Thymus (tissue), 11 donors: ENCODE data around the gene KCNJ16. TPM values are rescaled to one million over a fixed set of nuclear protein-coding genes. Genes with fewer than 3 reads are reported as not detected.

ENCODE experiments used
- DNase-seq, 9 donors: peaks; one replicate each; pipeline ENCODE4 v3.0.0-alpha.2; 2013; ENCODE audit warnings: low spot score in 9 of 9, low read depth in 6 of 9, missing footprints in 1 of 9
- H3K27ac ChIP-seq, 2 donors: one replicate each; pipeline ENCODE4 v1.5.1; 2013; ENCODE audit warnings: control low read depth in 1 of 2, low read depth in 1 of 2, low read length in 1 of 2, mild to moderate bottlenecking in 1 of 2, moderate library complexity in 1 of 2
- H3K27me3 ChIP-seq, 2 donors: one replicate each; pipeline ENCODE4 v1.5.1; 2013; ENCODE audit warnings: low read length in 1 of 2; ENCODE audit not compliant: control insufficient read depth in 2 of 2, insufficient read depth in 1 of 2
- H3K36me3 ChIP-seq, 2 donors: one replicate each; pipeline ENCODE4 v1.5.1; 2013; ENCODE audit warnings: low read length in 1 of 2, mild to moderate bottlenecking in 1 of 2, moderate library complexity in 1 of 2; ENCODE audit not compliant: control insufficient read depth in 2 of 2, insufficient read depth in 2 of 2
- H3K4me1 ChIP-seq, 2 donors: one replicate each; pipeline ENCODE4 v1.5.1; 2013; ENCODE audit warnings: low read length in 2 of 2; ENCODE audit not compliant: control insufficient read depth in 2 of 2, insufficient read depth in 2 of 2
- H3K4me3 ChIP-seq, 2 donors: one replicate each; pipeline ENCODE4 v1.5.1; 2013; ENCODE audit warnings: low read length in 2 of 2, control low read depth in 1 of 2, mild to moderate bottlenecking in 1 of 2
- H3K9me3 ChIP-seq, 2 donors: one replicate each; pipeline ENCODE4 v1.5.1; 2013; ENCODE audit warnings: low read length in 1 of 2, mild to moderate bottlenecking in 1 of 2; ENCODE audit not compliant: control insufficient read depth in 2 of 2, insufficient read depth in 1 of 2
- WGBS: extraction: QIAGEN DNeasy Blood & Tissue Kit; methylation state at CpG from one replicate; pipeline ENCODE4 v1.1.7; 2013; 5-methylcytosine and 5-hydroxymethylcytosine counted together
- polyA plus RNA-seq: library from polyadenylated mRNA; stranded (reverse); fragments of 200-250 nt; gene quantifications from one replicate; pipeline ENCODE4 v1.2.3, GENCODE V29; 2013
- total RNA-seq: library from RNA; stranded (reverse); fragments of 120-200 nt; gene quantifications from one replicate; pipeline ENCODE4 v1.2.4, GENCODE V29; 2013
- donor health status: healthy.

The KCNJ16 gene
- total and polyA plus RNA-seq, 2 donors, result 0.05 to 3.9 TPM

DNA sequence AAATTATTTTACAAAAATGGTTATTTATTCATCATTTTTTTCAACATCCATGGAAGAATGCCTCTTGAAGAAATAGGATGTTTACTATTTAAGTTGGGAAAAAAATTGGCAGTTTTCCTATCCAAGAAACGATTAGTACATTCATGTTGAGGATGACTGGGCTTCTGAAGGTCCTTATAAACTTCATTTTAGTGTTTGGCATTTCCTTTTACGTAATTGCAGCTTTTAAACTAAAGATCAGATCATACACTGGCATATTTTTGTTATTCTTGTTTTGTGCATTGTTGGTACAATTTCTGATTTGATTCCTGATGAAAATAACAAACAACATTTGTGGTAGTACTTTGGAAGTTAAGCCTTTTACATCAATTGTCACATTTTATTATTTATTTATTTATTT lies 11.5 kb downstream of the KCNJ16 start:
- Histone ChIP-seq H3K9me3 (no peaks in the 10 kb centered on the region), H3K27me3 (no peaks in the 10 kb centered on the region), H3K4me3 (no peak overlapping the region), H3K27ac (no peak overlapping the region), H3K4me1 (no peaks in the 10 kb centered on the region), H3K36me3 (no peaks in the 10 kb centered on the region)
- DNase-seq, result no peak
- 87% methylated on average over 2 of the region's 2 CpGs for WGBS

DNA sequence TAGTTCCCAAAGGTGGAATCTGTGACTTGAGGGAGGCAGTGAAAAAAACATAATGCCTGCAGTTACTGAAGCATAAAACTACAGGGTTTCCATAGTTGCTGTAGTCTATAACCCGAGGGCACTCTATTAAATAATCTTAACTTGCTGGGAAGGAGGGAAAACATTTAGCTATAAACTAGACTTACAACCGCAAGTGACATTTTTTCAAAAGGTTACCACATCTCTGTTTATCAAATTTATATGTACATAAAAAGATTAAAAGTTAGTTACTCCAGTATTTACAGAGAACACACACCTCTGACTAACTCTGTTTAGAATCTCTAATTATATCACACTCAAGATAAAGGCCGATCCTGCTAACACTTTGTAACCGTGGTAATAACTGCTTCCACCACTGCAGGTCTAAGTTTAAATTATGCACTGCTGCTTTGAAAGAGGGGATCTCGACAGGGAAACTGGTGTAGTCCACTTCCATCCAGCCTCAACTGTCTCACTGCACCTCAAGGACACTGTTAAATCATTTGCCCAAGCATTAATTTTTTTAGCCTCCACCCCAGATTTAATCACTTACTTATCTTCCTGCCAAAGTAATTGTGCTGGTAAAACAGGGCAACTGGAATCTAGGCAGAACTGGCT lies 14.6 kb downstream of the KCNJ16 start:
- DNase-seq, result no peak

DNA sequence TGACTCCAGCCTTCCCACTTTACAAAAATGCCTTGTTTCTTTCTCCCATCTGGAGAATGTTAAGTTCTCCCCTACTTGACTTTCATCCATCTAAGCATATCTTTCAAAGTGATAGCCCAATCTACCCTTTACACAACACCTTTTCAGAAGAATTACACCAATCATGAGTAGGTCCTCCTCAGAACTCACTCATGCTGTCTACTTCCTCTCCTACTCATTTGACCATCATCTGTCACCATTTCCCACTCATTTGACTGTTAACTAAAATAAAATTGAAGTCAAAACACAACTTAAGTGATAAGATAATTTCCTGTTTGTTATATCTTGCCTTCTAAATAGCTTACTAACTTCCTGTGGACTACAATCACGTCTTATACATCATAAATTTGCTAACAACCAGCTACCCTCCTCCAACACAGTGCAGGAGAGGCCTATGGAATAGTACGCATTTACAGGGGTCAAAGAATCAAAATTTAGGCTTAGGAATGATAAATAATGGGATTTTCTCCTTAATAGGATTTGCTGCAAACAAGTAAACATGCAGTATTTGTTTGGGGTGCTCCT lies 16.1 kb downstream of the KCNJ16 start:
- no peak for DNase-seq
- 84% methylated on average over 2 of the region's 2 CpGs for WGBS
- Histone ChIP-seq H3K36me3 (no peaks in the 10 kb centered on the region), H3K27me3 (no peaks in the 10 kb centered on the region), H3K4me3 (no peak overlapping the region), H3K27ac (no peak overlapping the region), H3K9me3 (no peaks in the 10 kb centered on the region), H3K4me1 (no peaks in the 10 kb centered on the region)

More for the DNA sequence above, 14.6 kb downstream of the KCNJ16 start:
- WGBS, result 81% methylated on average over 5 of the region's 5 CpGs
- no peaks in the 10 kb centered on the region for H3K9me3 ChIP-seq
- no peaks in the 10 kb centered on the region for H3K36me3 ChIP-seq
- no peaks in the 10 kb centered on the region for H3K27me3 ChIP-seq
- H3K27ac ChIP-seq, result no peak overlapping the region
- no peak overlapping the region for H3K4me3 ChIP-seq
- H3K4me1 ChIP-seq, result no peaks in the 10 kb centered on the region

DNA sequence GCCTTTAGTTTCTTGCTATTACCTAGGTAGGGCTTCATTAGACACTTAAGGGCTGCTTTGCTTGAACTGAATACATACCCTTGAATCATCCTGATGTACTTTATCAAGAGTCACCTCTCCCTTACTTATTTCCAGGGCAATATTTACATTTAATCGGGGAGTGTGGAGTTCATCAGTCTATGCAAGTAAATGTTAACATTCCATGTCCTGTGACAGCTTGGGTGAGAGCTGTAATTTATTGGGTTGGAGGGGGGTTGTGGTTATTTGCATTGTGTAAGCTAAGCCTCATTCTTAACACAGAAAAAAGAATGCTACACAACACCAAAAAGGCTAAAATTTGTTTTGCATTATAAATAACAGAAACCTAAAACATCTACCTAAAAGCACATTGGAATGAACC lies 16.7 kb downstream of the KCNJ16 start:
- Histone ChIP-seq H3K4me3 (no peak overlapping the region), H3K36me3 (no peaks in the 10 kb centered on the region), H3K9me3 (no peaks in the 10 kb centered on the region), H3K4me1 (no peaks in the 10 kb centered on the region), H3K27me3 (no peaks in the 10 kb centered on the region), H3K27ac (no peak overlapping the region)
- WGBS, result 26% methylated on average over 1 of the region's 1 CpG
- no peak for DNase-seq

DNA sequence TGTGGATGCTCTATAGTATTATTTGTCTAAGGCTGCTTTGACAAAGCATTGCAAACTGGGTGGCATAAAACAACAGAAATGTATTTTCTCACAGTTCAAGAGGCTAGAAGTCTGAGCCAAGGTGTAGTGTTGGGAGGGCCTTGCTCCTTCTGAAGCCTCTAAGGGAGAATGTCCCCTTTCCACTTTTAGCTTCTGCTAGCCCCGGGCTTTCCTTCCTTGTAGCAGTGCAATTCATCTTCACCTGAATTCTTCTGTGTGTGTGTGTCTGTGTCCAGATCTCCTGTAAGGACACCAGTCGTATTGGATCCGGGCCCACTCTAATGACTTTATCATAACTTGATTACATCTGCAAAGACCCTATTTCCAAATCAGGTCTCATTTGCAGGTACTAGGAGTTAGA lies 18.1 kb downstream of the KCNJ16 start:
- H3K9me3 ChIP-seq, result no peaks in the 10 kb centered on the region
- no peaks in the 10 kb centered on the region for H3K27me3 ChIP-seq
- H3K4me1 ChIP-seq, result no peaks in the 10 kb centered on the region
- H3K27ac ChIP-seq, result no peak overlapping the region
- no peaks in the 10 kb centered on the region for H3K36me3 ChIP-seq
- H3K4me3 ChIP-seq, result no peak overlapping the region
- DNase-seq, result no peak
- WGBS, result 99% methylated on average over 3 of the region's 3 CpGs

DNA sequence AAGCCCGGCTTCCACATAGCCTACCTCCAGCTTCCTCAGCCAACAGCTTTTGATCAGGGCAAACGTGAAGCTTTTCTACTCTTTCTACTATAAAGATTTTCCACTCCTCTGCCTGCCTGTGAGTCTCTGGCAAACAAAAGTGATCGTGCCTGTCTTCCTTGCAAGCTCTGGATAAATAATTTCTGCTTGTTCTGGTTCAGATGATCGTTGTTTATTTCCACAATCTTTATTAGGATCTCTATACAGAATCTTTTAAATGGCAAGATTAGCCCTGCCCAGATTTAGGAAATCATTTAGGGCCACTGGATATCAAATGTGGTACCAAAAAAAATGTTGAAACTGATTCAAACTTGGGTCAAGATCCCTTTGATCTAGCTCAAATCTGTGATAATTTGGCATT lies 20.4 kb downstream of the KCNJ16 start:
- Histone ChIP-seq H3K36me3 (no peaks in the 10 kb centered on the region), H3K27me3 (no peaks in the 10 kb centered on the region), H3K27ac (no peak overlapping the region), H3K4me3 (no peak overlapping the region), H3K9me3 (no peaks in the 10 kb centered on the region), H3K4me1 (no peaks in the 10 kb centered on the region)
- no peak for DNase-seq
- 90% methylated on average over 4 of the region's 4 CpGs for WGBS

DNA sequence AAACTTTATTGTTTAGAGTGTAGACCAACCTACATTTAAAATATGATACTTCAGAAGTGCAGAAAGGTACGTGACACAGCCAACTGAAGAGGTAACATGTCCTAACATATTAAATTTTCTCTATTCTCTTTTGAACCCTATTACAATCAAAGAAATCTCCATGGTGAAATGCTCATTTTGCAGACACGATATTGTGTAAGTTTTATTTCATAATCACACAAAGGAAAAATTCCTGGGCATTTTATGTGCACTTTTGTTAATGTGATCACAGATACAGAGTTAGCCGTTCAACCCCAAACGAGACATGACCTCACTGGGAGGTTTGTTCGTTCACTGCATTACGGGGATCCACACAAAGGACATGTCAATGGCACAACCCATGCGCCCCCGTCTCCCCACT lies 21.8 kb downstream of the KCNJ16 start:
- no peak overlapping the region for H3K27ac ChIP-seq
- DNase-seq, result no peak
- WGBS, result 76% methylated on average over 8 of the region's 8 CpGs
- H3K36me3 ChIP-seq, result no peaks in the 10 kb centered on the region
- H3K4me3 ChIP-seq, result no peak overlapping the region
- no peaks in the 10 kb centered on the region for H3K4me1 ChIP-seq
- H3K9me3 ChIP-seq, result no peaks in the 10 kb centered on the region
- H3K27me3 ChIP-seq, result no peaks in the 10 kb centered on the region

DNA sequence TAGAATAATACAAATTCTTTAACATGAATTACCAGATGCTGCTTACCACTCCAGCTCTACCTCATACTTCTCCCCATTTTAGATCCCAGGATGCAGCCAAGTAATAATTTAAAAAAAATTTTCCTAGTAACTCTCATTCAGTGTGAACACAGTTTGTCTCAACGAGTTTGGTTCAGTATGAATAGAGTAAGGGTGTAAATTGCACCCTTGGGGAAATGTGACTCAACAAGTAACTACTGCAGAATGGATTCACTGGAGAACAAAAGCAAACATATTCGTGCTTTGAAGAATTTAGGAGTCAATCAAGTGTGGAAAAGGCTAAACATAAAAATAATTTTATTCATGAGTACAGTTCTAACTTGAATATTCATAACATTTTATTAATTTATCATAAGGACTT lies 23.0 kb downstream of the KCNJ16 start:
- Histone ChIP-seq H3K9me3 (no peaks in the 10 kb centered on the region), H3K4me1 (no peaks in the 10 kb centered on the region), H3K4me3 (no peak overlapping the region), H3K27me3 (no peaks in the 10 kb centered on the region), H3K36me3 (no peaks in the 10 kb centered on the region), H3K27ac (no peak overlapping the region)
- no peak for DNase-seq
- WGBS, result 92% methylated on average over 2 of the region's 2 CpGs

DNA sequence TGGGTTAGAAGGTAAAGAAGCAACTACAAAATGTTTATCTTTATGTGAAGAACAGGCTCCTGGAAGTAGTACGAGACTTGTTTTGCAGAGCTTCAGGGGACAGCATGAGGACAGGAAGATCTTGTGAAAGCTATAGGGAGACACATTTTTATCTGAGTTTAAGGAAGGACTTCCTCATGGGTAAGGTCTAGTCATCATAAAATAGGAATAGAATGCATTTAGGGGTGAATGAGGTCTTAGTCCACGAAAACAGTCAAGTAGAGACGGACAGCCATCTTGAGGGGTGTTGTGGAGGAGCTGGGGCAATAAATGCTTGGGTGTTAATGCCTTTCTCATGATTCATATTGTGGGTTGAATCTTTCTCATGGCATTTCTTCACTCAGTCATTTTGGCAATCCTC lies 24.3 kb downstream of the KCNJ16 start:
- no peak for DNase-seq
- no peaks in the 10 kb centered on the region for H3K9me3 ChIP-seq
- no peaks in the 10 kb centered on the region for H3K4me1 ChIP-seq
- H3K27me3 ChIP-seq, result no peaks in the 10 kb centered on the region
- H3K36me3 ChIP-seq, result no peaks in the 10 kb centered on the region
- WGBS, result 86% methylated on average over 3 of the region's 3 CpGs
- H3K27ac ChIP-seq, result no peak overlapping the region
- H3K4me3 ChIP-seq, result no peak overlapping the region
